ENCODE measurements around the gene OXA1L.
"Not testable (repeated sequence)": the region's sequence is repeated elsewhere in the genome, so short reads cannot be mapped to it uniquely, and the experiment has no call there.

The OXA1L gene

GRCh38 chr14:22766457-22767322 lies at the start of gene OXA1L:
TSS of gene OXA1L (plus strand) at chr14:22766688. CDS start at chr14:22766702, 14 bp downstream.
- peak within 1 kb of the TSS; percentile 85 for H3K27ac ChIP-seq
- DNase-seq (ENCODE audit: low spot score): peak; percentile 97
- ChIA-PET POLR2A (ENCODE audit: low non-redundant PET) (interaction anchor here (0.6 to 1.5 kb wide), 4 partner anchors 68 to 161 kb away, joined by 3 to 4 read pairs (median 3); no protein-coding TSS in a partner anchor), CTCF (interaction anchor here (0.5 to 1.6 kb wide), 3 partner anchors 53 to 113 kb away, joined by 3 to 6 read pairs (median 5); no protein-coding TSS in a partner anchor)
- no peak for TF ChIP-seq CTCF (conservative IDR thresholded peaks at IDR 0.05; ENCODE audit: low read depth)

GRCh38 chr14:22718091-22718490 lies 48.4 kb upstream of the OXA1L start:
- no peak overlapping the region for H3K27ac ChIP-seq
- TF ChIP-seq CTCF (conservative IDR thresholded peaks at IDR 0.05; ENCODE audit: low read depth): no peak
- no peak for DNase-seq (ENCODE audit: low spot score)
- ChIA-PET CTCF (no interaction called here), POLR2A (ENCODE audit: low non-redundant PET) (no interaction called here)

GRCh38 chr14:22721213-22721612 lies 45.3 kb upstream of the OXA1L start:
- no peak for TF ChIP-seq CTCF (conservative IDR thresholded peaks at IDR 0.05; ENCODE audit: low read depth)
- DNase-seq (ENCODE audit: low spot score): no peak
- ChIA-PET POLR2A (ENCODE audit: low non-redundant PET) (no interaction called here), CTCF (interaction anchor here (0.7 kb wide), 1 partner anchor 350 kb away, joined by 3 read pairs; no protein-coding TSS in a partner anchor)
- no peak overlapping the region for H3K27ac ChIP-seq

GRCh38 chr14:22723815-22724214 lies 42.7 kb upstream of the OXA1L start:
- CTCF ChIA-PET: interaction anchor here (0.6 kb wide), 1 partner anchor 95 kb away, joined by 3 read pairs; no protein-coding TSS in a partner anchor
- H3K27ac ChIP-seq: no peak overlapping the region
- TF ChIP-seq CTCF (conservative IDR thresholded peaks at IDR 0.05; ENCODE audit: low read depth): no peak
- DNase-seq (ENCODE audit: low spot score): no peak
- POLR2A ChIA-PET (ENCODE audit: low non-redundant PET): no interaction called here

- H3K27ac ChIP-seq; POLR2A ChIA-PET (ENCODE audit: low non-redundant PET); CTCF ChIA-PET; DNase-seq (ENCODE audit: low spot score): not testable (repeated sequence)
These were observed 41.6 kb upstream of the OXA1L start for GRCh38 chr14:22724847-22725246.

- POLR2A ChIA-PET (ENCODE audit: low non-redundant PET); CTCF ChIA-PET; H3K27ac ChIP-seq; DNase-seq (ENCODE audit: low spot score): not testable (repeated sequence)
These were observed 41.1 kb upstream of the OXA1L start for GRCh38 chr14:22725374-22725773.

GRCh38 chr14:22726012-22726411 lies 40.5 kb upstream of the OXA1L start:
- no peak for TF ChIP-seq CTCF (conservative IDR thresholded peaks at IDR 0.05; ENCODE audit: low read depth)
- DNase-seq (ENCODE audit: low spot score): no peak
- CTCF ChIA-PET: no interaction called here
- POLR2A ChIA-PET (ENCODE audit: low non-redundant PET): no interaction called here
- no peak overlapping the region for H3K27ac ChIP-seq

- CTCF ChIA-PET: interaction anchor here (0.6 kb wide), 1 partner anchor 121 kb away, joined by 4 read pairs; no protein-coding TSS in a partner anchor
- H3K27ac ChIP-seq; DNase-seq (ENCODE audit: low spot score); POLR2A ChIA-PET (ENCODE audit: low non-redundant PET): not testable (repeated sequence)
These were observed 34.4 kb upstream of the OXA1L start for GRCh38 chr14:22732062-22732461.
